Stimulated activated naive B cell treated with anti-CD40 and anti-IgM and Interleukin-4, amounts not matched to agents 10 μg/mL and 1 μg/mL and 100 μg/mL, for 72 hours (primary cell): ENCODE results near the gene ABHD16A.
A peak's percentile ranks its signal among the peaks of the same experiment; 100 is the strongest.

Source experiments
- ATAC-seq, 2 donors: fragments of 150-1000 bp; cut with Tn5 transposase; replicated peaks; 2 replicates each; pipeline ENCODE4 v1.10.0; 2021; ENCODE audit warnings: moderate library complexity in 1 of 2
- DNase-seq: peaks from one replicate; pipeline ENCODE4 v3.0.0; 2021
- H3K27ac Mint-ChIP-seq: one replicate; pipeline ENCODE4 v1.8.0; 2022; ENCODE audit warnings: mild to moderate bottlenecking, mixed read lengths
- H3K27me3 Mint-ChIP-seq, 2 donors: one replicate each; pipeline ENCODE4 v1.8.0; 2022; ENCODE audit warnings: mixed read lengths in 2 of 2
- H3K36me3 Mint-ChIP-seq, 2 donors: one replicate each; pipeline ENCODE4 v1.8.0; 2022; ENCODE audit warnings: mixed read lengths in 2 of 2, mild to moderate bottlenecking in 1 of 2
- H3K4me1 Mint-ChIP-seq, 2 donors: one replicate each; pipeline ENCODE4 v1.8.0; 2022; ENCODE audit warnings: mixed read lengths in 2 of 2, mild to moderate bottlenecking in 1 of 2
- H3K4me3 Mint-ChIP-seq, 2 donors: one replicate each; pipeline ENCODE4 v1.8.0; 2022; ENCODE audit warnings: mild to moderate bottlenecking in 2 of 2, mixed read lengths in 2 of 2, moderate library complexity in 1 of 2
- H3K9me3 Mint-ChIP-seq, 2 donors: one replicate each; pipeline ENCODE4 v1.8.0; 2022; ENCODE audit warnings: mixed read lengths in 2 of 2, mild to moderate bottlenecking in 1 of 2

ABHD16A gene

GRCh38 chr6:31676904-31677303 lies 26.2 kb downstream of the ABHD16A start:
- H3K4me3 Mint-ChIP-seq, result no peak overlapping the region
- DNase-seq, result no peak
- ATAC-seq, result no peak
- peaks cover 9 to 21% of the 10 kb centered on the region in 2 donors for H3K36me3 Mint-ChIP-seq
- H3K9me3 Mint-ChIP-seq, result no peaks in the 10 kb centered on the region
- H3K27me3 Mint-ChIP-seq, result no peaks in the 10 kb centered on the region
- H3K4me1 Mint-ChIP-seq, result peaks cover 22 to 26% of the 10 kb centered on the region in 2 donors
- H3K27ac Mint-ChIP-seq, result no peak overlapping the region

- H3K4me1 Mint-ChIP-seq, result peaks cover 20 to 22% of the 10 kb centered on the region in 2 donors
- peak overlapping the region in 1 of 2 donors; percentile 30 for H3K4me3 Mint-ChIP-seq
- no peak for DNase-seq
- H3K27ac Mint-ChIP-seq, result peak overlapping the region; percentile 81
- H3K9me3 Mint-ChIP-seq, result no peaks in the 10 kb centered on the region
- peak; percentile 52 to 58 for ATAC-seq
- peaks cover 14 to 23% of the 10 kb centered on the region in 2 donors for H3K36me3 Mint-ChIP-seq
- H3K27me3 Mint-ChIP-seq, result no peaks in the 10 kb centered on the region
Observed at GRCh38 chr6:31676322-31676903, 26.7 kb downstream of the ABHD16A start.

DNA sequence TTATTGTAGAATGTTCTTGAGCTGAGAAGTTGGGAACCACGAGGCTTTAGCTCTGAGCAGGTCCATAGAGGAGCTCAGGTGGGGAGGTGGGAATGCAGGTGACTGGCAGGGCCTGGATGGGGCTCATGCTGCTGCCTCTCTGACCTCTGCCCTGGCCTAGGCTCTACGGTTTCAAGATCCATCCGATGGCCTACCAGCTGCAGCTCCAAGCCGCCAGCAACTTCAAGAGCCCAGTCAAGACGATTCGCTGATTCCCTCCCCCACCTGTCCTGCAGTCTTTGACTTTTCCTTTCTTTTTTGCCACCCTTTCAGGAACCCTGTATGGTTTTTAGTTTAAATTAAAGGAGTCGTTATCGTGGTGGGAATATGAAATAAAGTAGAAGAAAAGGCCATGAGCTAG lies 33.4 kb downstream of the ABHD16A start, which contains the start of gene LY6G5B:
LY6G5B (plus strand) TSS at position 301 of the 400 bp plus-strand sequence. CDS start 975 bp downstream, outside the sequence.
- H3K9me3 Mint-ChIP-seq, result no peaks in the 10 kb centered on the region
- H3K27me3 Mint-ChIP-seq, result no peaks in the 10 kb centered on the region
- peak within 1 kb of the TSS; percentile 14 for H3K27ac Mint-ChIP-seq
- DNase-seq (no peak), ATAC-seq (no peak)
- peaks cover 51 to 69% of the 10 kb centered on the region in 2 donors for H3K36me3 Mint-ChIP-seq
- no peak within 1 kb of the TSS for H3K4me3 Mint-ChIP-seq
- peaks cover 19 to 38% of the 10 kb centered on the region in 2 donors for H3K4me1 Mint-ChIP-seq

- Mint-ChIP-seq H3K4me1 (peaks cover 39 to 70% of the 10 kb centered on the region in 2 donors), H3K9me3 (no peaks in the 10 kb centered on the region), H3K27me3 (no peaks in the 10 kb centered on the region), H3K36me3 (peaks cover 56 to 76% of the 10 kb centered on the region in 2 donors), H3K4me3 (peak overlapping the region; percentile 98), H3K27ac (peak overlapping the region; percentile 99)
- ATAC-seq (no peak), DNase-seq (no peak)
Observed at GRCh38 chr6:31666337-31666965, 36.7 kb downstream of the ABHD16A start.

DNA sequence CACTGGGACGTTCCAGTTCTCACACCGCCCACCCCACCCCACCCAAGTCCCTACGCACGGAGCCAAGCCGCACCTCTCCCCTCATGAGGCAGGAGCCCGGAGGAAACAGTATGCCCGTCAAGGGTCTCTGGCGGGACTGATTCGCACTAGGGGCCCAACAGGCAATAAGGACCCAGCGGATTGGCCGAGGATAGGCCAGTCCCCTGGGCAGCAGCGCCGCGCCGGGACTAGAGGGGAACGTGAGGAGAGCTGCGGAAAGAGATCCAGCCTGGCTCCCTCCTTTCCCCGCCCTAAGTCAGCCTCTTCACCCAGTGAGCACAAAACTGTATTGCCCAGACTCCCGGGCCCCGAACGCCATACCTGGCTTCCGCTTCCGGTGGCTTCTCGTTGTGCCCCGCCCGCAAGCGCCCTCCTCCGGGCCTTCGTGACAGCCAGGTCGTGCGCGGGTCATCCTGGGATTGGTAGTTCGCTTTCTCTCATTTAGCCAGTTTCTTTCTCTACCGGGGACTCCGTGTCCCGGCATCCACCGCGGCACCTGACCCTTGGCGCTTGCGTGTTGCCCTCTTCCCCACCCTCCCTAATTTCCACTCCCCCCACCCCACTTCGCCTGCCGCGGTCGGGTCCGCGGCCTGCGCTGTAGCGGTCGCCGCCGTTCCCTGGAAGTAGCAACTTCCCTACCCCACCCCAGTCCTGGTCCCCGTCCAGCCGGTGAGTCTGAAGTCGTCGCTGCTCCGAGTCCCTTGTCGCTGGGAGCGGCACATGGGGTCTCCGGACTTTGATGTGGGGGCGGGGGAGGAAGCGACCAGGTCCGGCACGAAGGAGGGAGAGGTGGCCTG lies 37.4 kb downstream of the ABHD16A start, which contains the start of gene CSNK2B:
CSNK2B (plus strand) TSS at position 580 of the 836 bp plus-strand sequence. CDS start 752 bp downstream, outside the sequence.
- Mint-ChIP-seq H3K27me3 (no peaks in the 10 kb centered on the region), H3K36me3 (peaks cover 54 to 75% of the 10 kb centered on the region in 2 donors), H3K9me3 (no peaks in the 10 kb centered on the region), H3K27ac (peak within 1 kb of the TSS; percentile 99), H3K4me3 (peak within 1 kb of the TSS; percentile 98), H3K4me1 (peaks cover 45 to 77% of the 10 kb centered on the region in 2 donors)
- DNase-seq (peak; percentile 98), ATAC-seq (peak; percentile 81 to 83)

- Mint-ChIP-seq H3K9me3 (no peaks in the 10 kb centered on the region), H3K36me3 (peaks cover 49 to 73% of the 10 kb centered on the region in 2 donors), H3K27ac (peak within 1 kb of the TSS; percentile 99), H3K4me3 (peak within 1 kb of the TSS; percentile 98), H3K4me1 (peaks cover 45 to 79% of the 10 kb centered on the region in 2 donors), H3K27me3 (no peaks in the 10 kb centered on the region)
- DNase-seq (peak; percentile 79), ATAC-seq (peak; percentile 45 to 47)
Observed at GRCh38 chr6:31664790-31665500, 38.2 kb downstream of the ABHD16A start, which contains the start of gene GPANK1. Gene GPANK1 (minus strand): TSS chr6:31664997. CDS start chr6:31664478, 519 bp downstream.

- H3K36me3 Mint-ChIP-seq, result peaks cover 53 to 73% of the 10 kb centered on the region in 2 donors
- H3K27me3 Mint-ChIP-seq, result no peaks in the 10 kb centered on the region
- H3K4me1 Mint-ChIP-seq, result peaks cover 53 to 85% of the 10 kb centered on the region in 2 donors
- DNase-seq (no peak), ATAC-seq (no peak)
- H3K27ac Mint-ChIP-seq, result peak overlapping the region; percentile 99
- H3K9me3 Mint-ChIP-seq, result no peaks in the 10 kb centered on the region
- peak overlapping the region; percentile 98 for H3K4me3 Mint-ChIP-seq
Observed at GRCh38 chr6:31663961-31664789, 38.9 kb downstream of the ABHD16A start.

GRCh38 chr6:31663126-31663960 lies 39.8 kb downstream of the ABHD16A start:
- peak overlapping the region; percentile 98 for H3K4me3 Mint-ChIP-seq
- no peak for ATAC-seq
- H3K27ac Mint-ChIP-seq, result peak overlapping the region; percentile 99
- no peaks in the 10 kb centered on the region for H3K9me3 Mint-ChIP-seq
- no peak for DNase-seq
- H3K27me3 Mint-ChIP-seq, result no peaks in the 10 kb centered on the region
- H3K36me3 Mint-ChIP-seq, result peaks cover 55 to 73% of the 10 kb centered on the region in 2 donors
- peaks cover 55 to 85% of the 10 kb centered on the region in 2 donors for H3K4me1 Mint-ChIP-seq

DNA sequence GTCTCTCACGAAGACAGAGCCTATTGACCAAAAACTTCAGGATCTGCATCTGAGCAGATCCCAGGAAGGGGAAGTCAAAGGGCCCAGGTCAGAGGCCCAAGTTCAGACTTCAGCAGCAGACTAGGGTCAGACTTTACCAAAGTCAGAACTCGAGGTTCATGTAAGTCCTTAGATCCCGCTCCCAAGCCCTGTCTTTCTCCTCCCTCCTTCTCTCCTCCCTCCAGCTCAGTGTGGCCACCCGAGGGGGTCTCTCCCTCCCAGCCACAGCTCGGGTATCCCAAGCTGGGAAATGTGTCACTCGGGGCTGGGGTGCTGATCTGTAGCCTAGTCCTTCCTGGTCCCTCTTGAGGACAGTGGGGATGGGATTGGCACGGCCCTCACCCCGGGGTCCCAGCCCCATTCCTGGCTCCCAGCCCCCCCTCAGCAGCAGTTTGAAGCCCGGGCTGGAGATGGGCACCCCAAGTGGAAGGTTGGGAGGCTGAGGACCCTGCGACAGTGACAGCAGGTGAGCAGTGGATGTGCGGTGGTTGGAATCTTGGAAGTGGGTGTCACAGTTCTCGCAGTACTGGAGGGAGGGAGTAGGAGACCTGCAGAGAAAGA lies 40.9 kb downstream of the ABHD16A start:
- Mint-ChIP-seq H3K27ac (peak overlapping the region; percentile 63), H3K27me3 (no peaks in the 10 kb centered on the region), H3K9me3 (no peaks in the 10 kb centered on the region), H3K4me3 (peak overlapping the region; percentile 72 to 97), H3K4me1 (peaks cover 60 to 85% of the 10 kb centered on the region in 2 donors), H3K36me3 (peaks cover 54 to 74% of the 10 kb centered on the region in 2 donors)
- DNase-seq, result no peak
- ATAC-seq, result no peak

DNA sequence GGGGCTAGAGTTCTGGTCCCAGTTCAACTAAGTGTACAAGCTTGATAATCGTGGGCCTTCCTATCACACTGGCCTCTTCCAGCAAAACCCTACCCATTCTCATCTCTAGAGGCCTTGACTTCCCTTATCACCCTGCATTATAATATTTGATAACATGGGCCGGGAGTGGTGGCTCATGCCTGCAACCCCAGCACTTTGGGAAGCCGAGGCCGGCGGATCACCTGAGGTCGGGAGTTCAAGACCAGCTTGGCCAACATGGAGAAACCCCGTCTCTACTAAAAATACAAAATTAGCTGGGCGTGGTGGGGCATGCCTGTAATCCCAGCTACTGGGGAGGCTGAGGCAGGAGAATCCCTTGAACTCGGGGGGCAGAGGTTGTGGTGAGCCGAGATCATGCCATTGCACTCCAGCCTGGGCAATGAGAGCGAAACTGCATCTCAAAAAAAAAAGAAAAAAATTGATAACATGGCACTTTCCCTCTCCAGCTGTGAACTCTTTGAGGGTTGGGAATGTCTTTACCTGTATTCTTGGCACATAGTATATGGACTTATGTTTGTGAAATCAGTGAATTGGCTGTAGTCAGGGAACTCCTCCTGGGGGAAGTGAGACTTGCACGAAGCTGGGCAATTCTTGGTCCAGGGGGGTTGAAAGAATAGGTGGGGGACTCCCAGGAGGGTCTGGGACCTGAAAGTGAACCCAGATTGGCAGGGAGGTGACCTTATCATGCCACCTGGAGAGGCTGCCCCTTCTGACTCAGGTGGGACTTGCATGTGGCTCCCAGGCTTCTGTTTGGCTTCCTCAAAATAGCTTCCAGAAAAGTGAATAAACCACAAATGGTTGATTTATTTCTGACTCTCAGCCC lies 41.6 kb downstream of the ABHD16A start:
- Mint-ChIP-seq H3K27me3 (no peaks in the 10 kb centered on the region), H3K36me3 (peaks cover 54 to 72% of the 10 kb centered on the region in 2 donors), H3K9me3 (no peaks in the 10 kb centered on the region), H3K27ac (peak overlapping the region; percentile 92), H3K4me3 (peak overlapping the region; percentile 95 to 97), H3K4me1 (peaks cover 59 to 85% of the 10 kb centered on the region in 2 donors)
- peak; percentile 28 for DNase-seq
- ATAC-seq, result no peak
